ENCODE results near the gene NMT1. TPM values are rescaled to one million over a fixed set of nuclear protein-coding genes. Genes with fewer than 3 reads are reported as not detected.

Gene NMT1
- total and polyA plus RNA-seq, 2 of the 13 experiments (the other 11 are each of a cell fraction or from before 2014, with no cell fraction given): 75.7 to 142 TPM

GRCh38 chr17:45127207-45127547, 66.1 kb downstream of the NMT1 start:
- Histone ChIP-seq H4K20me1 (ENCODE audit: insufficient read depth, low read length) (no peaks in the 10 kb centered on the region), H3K27me3 (ENCODE audit: control insufficient read depth in 1 of 2, insufficient read depth in 2 of 2, low read length in 2 of 2) (no peaks in the 10 kb centered on the region), H2AFZ (ENCODE audit: low read length) (no peak overlapping the region), H3K79me2 (ENCODE audit: insufficient read depth, low read length) (peaks cover 4% of the 10 kb centered on the region), H3K4me1 (ENCODE audit: insufficient read depth, low read length) (peaks cover 88% of the 10 kb centered on the region), H3K27ac (ENCODE audit: extremely low read length, insufficient read depth, low read length) (peak overlapping the region; percentile 63), H3K4me3 (replicated peaks in 1 of 3; ENCODE audit: insufficient read depth in 1 of 3, low read depth in 2 of 3, low read length in 3 of 3) (peak overlapping the region in 1 of 3 experiments; percentile 58; a peak in 1 of 6 replicates), H3K4me2 (ENCODE audit: low read depth, low read length) (peak overlapping the region; percentile 72), H3K9ac (ENCODE audit: insufficient read depth, low read depth, low read length) (peak overlapping the region; percentile 59), H3K9me3 (ENCODE audit: low read length) (no peaks in the 10 kb centered on the region), H3K36me3 (replicated peaks in 1 of 2; ENCODE audit: control insufficient read depth in 1 of 2, insufficient read depth in 2 of 2, low read length in 2 of 2) (no peaks in the 10 kb centered on the region)
- ATAC-seq (no peak), DNase-seq (ENCODE audit: low spot score) (no peak), FAIRE-seq (no peak)
- ChIA-PET POLR2A (interaction anchor here (0.8 to 5.1 kb wide), 7 partner anchors 8 to 54 kb away, joined by 3 to 71 read pairs (median 4); partner anchors contain the start of genes ACBD4, HEXIM1 and HEXIM2), CTCF (ENCODE audit: low intra/inter-chr PET ratio, low total read pairs) (no interaction called here)
- intact Hi-C loops (cut with micrococcal nuclease; ENCODE audit: unreplicated experiment): no loop called here
- in situ Hi-C loops (cut with HindIII; ENCODE audit: extremely low pct_ligation_motif_present, low pct_unique_long_range_greater_than_20kb): no loop called here
- 91% methylated on average over 7 of the region's 8 CpGs for WGBS (ENCODE audit: low lambda C conversion rate)
- no TSS peak for BruUV-seq (replicated peaks)
- TF ChIP-seq SP2 (CRISPR knock-in tag; IDR thresholded peaks at IDR 0.05) (0 out of 2 replicates have a peak, but pooled peaks have one; percentile 44), ZBTB38 (CRISPR knock-in tag; IDR thresholded peaks at IDR 0.05) (peak; percentile 24; the same call in 1 of the 2 replicates), ZNF749 (CRISPR knock-in tag; IDR thresholded peaks at IDR 0.05; ENCODE audit: borderline replicate concordance) (no peak), ZNF776 (CRISPR knock-in tag; IDR thresholded peaks at IDR 0.05) (0 out of 2 replicates have a peak, but pooled peaks have one; percentile 8), NPAS2 (CRISPR knock-in tag; IDR thresholded peaks at IDR 0.05; ENCODE audit: borderline replicate concordance) (no peak), AKAP8 (CRISPR knock-in tag; IDR thresholded peaks at IDR 0.05) (0 out of 2 replicates have a peak, but pooled peaks have one; percentile 42), IRF9 (CRISPR knock-in tag; IDR thresholded peaks at IDR 0.05; ENCODE audit: borderline replicate concordance) (0 out of 2 replicates have a peak, but pooled peaks have one; percentile 46), FUBP1 (CRISPR knock-in tag; IDR thresholded peaks at IDR 0.05; ENCODE audit: borderline replicate concordance) (no peak), NCOR1 (IDR thresholded peaks at IDR 0.05; ENCODE audit: borderline replicate concordance, low read length) (no peak), ZNF383 (CRISPR knock-in tag; IDR thresholded peaks at IDR 0.05; ENCODE audit: borderline replicate concordance) (0 out of 2 replicates have a peak, but pooled peaks have one; percentile 42), NFATC3 (CRISPR knock-in tag; IDR thresholded peaks at IDR 0.05) (no peak), ZNF576 (CRISPR knock-in tag; IDR thresholded peaks at IDR 0.05) (no peak), ZNF18 (CRISPR knock-in tag; IDR thresholded peaks at IDR 0.05; ENCODE audit: insufficient replicate concordance) (no peak), ZFY (CRISPR knock-in tag; IDR thresholded peaks at IDR 0.05) (peak; percentile 45; the same call in 1 of the 2 replicates), ZNF782 (CRISPR knock-in tag; IDR thresholded peaks at IDR 0.05; ENCODE audit: borderline replicate concordance) (peak; percentile 60; the same call in 1 of the 2 replicates), ZNF3 (CRISPR knock-in tag; IDR thresholded peaks at IDR 0.05) (no peak), HES4 (CRISPR knock-in tag; IDR thresholded peaks at IDR 0.05; ENCODE audit: borderline replicate concordance) (no peak), TAF15 (IDR thresholded peaks at IDR 0.05; ENCODE audit: low read depth, low read length, poor library complexity, severe bottlenecking) (no peak), ATF7 (IDR thresholded peaks at IDR 0.05) (no peak), ATF7 (CRISPR knock-in tag; IDR thresholded peaks at IDR 0.05) (0 out of 2 replicates have a peak, but pooled peaks have one; percentile 47), REXO4 (CRISPR knock-in tag; IDR thresholded peaks at IDR 0.05; ENCODE audit: borderline replicate concordance) (no peak)

Measured in HepG2 (cell line).